Right forelimb (tissue), 1 donor: ENCODE results near the gene ZNF554.

Experiments
- DNase-seq: peaks from one replicate; pipeline ENCODE4 v3.0.0-alpha.2; 2018

ZNF554 gene

GRCh38 chr19:2877398-2878331 lies 58.0 kb downstream of the ZNF554 start:
- no peak for DNase-seq

- DNase-seq = no peak
These were observed 64.2 kb downstream of the ZNF554 start for GRCh38 chr19:2883686-2884439.

DNA sequence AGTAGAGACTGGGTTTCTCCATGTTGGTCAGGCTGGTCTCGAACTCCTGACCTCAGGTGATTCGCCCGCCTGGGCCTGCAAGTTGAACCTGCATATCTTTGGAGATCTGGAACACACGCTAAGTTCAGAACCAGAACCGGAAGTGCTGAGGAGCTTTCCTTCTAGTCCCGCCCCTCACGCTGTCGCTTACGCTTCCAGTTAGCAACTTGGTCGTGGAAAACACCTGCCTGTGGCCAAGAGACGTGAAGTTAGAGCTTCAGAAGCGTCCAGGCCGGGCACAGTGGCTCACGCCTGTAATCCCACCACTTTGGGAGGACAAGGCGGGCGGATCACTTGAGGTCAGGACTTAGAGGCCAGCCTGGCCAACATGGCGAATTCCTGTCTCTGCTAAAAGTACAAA lies 66.1 kb downstream of the ZNF554 start:
- DNase-seq = no peak
